ENCODE data around the gene LRP1B.

The LRP1B gene

DNA sequence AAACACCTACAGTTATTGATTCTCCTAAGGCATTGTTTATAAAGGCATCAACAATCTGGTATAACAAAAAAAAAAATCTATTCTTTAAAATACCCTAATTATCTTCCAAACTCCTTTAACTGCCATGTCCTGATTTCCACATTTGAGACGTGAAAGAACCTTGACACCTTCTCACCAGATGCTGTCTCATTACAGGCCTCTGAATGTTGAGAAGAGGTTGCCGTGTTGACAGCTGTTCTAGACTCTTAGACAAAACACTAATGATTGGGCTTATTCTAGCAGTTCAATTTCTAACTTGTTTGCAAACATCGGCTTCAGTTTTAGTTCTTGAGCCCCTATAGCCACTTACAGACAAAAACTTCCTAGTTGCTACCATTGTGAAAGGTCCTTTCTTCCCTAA lies 988.8 kb downstream of the LRP1B start:
- no peaks in the 10 kb centered on the region for H3K79me2 ChIP-seq (ENCODE audit: control insufficient read depth, insufficient read depth, low read length)
- no peak overlapping the region for H2AK5ac ChIP-seq (ENCODE audit: low read length)
- H4K8ac ChIP-seq (ENCODE audit: low read depth, low read length), result no peak overlapping the region
- H4K5ac ChIP-seq (ENCODE audit: low read length), result no peak overlapping the region
- H3K4me2 ChIP-seq (ENCODE audit: low read length), result no peak overlapping the region
- H3K9ac ChIP-seq (ENCODE audit: low read length), result no peak overlapping the region
- H2BK5ac ChIP-seq (ENCODE audit: low read length), result no peak overlapping the region
- H3K4me1 ChIP-seq (ENCODE audit: control insufficient read depth, low read depth, low read length), result no peaks in the 10 kb centered on the region
- H3K18ac ChIP-seq (ENCODE audit: low read length), result no peak overlapping the region
- no peak overlapping the region for H3K4me3 ChIP-seq (ENCODE audit: low read length)
- no peak overlapping the region for H3K56ac ChIP-seq (ENCODE audit: low read length)
- no peaks in the 10 kb centered on the region for H3K36me3 ChIP-seq (ENCODE audit: control insufficient read depth, insufficient read depth, low read length)
- no peak overlapping the region for H3K23ac ChIP-seq (ENCODE audit: low read length)
- H3K79me1 ChIP-seq (ENCODE audit: low read length), result no peaks in the 10 kb centered on the region
- no peak overlapping the region for H2BK15ac ChIP-seq (replicated peaks; ENCODE audit: low read depth)
- WGBS (ENCODE audit: extremely low coverage, insufficient coverage, low lambda C conversion rate), result no CpG with 5 or more reads among the region's 3 CpGs
- H3K4ac ChIP-seq (ENCODE audit: low read depth, low read length), result no peak overlapping the region
- H3K27ac ChIP-seq (ENCODE audit: low read depth, low read length), result no peak overlapping the region
- H3K27me3 ChIP-seq (ENCODE audit: insufficient read depth, low read length, poor library complexity), result no peaks in the 10 kb centered on the region
- no peak for DNase-seq
- no peak overlapping the region for H2BK120ac ChIP-seq (ENCODE audit: low read depth, low read length)

DNA sequence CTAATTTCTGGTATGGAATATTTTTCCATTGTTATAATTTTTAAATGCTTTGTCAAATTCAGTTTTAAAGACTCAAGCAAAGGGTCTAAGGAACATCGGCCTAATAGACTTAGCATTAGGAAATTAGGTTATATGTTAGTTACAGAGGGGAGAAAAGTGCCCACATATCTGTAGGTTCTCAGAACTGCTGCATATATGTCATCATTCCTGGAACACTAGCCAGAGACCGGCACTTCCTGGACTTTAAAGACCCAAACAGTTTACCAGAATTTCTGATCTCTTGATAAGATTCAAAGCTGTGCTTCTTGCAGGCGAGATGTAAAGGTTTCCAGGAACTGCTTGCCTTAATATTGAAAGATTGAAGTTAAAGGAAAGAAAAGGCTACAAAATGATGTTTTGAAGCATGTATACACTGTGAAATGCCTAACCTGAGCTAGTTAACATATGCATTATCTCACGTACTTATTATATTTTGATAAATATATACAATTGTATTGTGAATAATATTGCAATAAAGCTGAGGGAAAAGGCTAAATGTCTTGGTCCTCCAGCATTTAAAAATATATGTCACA lies 993.6 kb downstream of the LRP1B start:
- DNase-seq, result no peak
- Histone ChIP-seq H3K36me3 (ENCODE audit: control insufficient read depth, insufficient read depth, low read length) (no peaks in the 10 kb centered on the region), H3K4me3 (ENCODE audit: low read length) (no peak overlapping the region), H3K4me2 (ENCODE audit: low read length) (no peak overlapping the region), H2BK120ac (ENCODE audit: low read depth, low read length) (no peak overlapping the region), H3K23ac (ENCODE audit: low read length) (no peak overlapping the region), H3K4ac (ENCODE audit: low read depth, low read length) (no peak overlapping the region), H3K18ac (ENCODE audit: low read length) (no peak overlapping the region), H4K8ac (ENCODE audit: low read depth, low read length) (no peak overlapping the region), H3K56ac (ENCODE audit: low read length) (no peak overlapping the region), H3K27ac (ENCODE audit: low read depth, low read length) (no peak overlapping the region), H3K79me2 (ENCODE audit: control insufficient read depth, insufficient read depth, low read length) (no peaks in the 10 kb centered on the region), H3K9ac (ENCODE audit: low read length) (no peak overlapping the region), H4K5ac (ENCODE audit: low read length) (no peak overlapping the region), H2BK15ac (replicated peaks; ENCODE audit: low read depth) (no peak overlapping the region), H2BK5ac (ENCODE audit: low read length) (no peak overlapping the region), H2AK5ac (ENCODE audit: low read length) (no peak overlapping the region), H3K79me1 (ENCODE audit: low read length) (no peaks in the 10 kb centered on the region), H3K4me1 (ENCODE audit: control insufficient read depth, low read depth, low read length) (no peaks in the 10 kb centered on the region), H3K27me3 (ENCODE audit: insufficient read depth, low read length, poor library complexity) (no peaks in the 10 kb centered on the region)
- no CpG with 5 or more reads among the region's 4 CpGs for WGBS (ENCODE audit: extremely low coverage, insufficient coverage, low lambda C conversion rate)

DNA sequence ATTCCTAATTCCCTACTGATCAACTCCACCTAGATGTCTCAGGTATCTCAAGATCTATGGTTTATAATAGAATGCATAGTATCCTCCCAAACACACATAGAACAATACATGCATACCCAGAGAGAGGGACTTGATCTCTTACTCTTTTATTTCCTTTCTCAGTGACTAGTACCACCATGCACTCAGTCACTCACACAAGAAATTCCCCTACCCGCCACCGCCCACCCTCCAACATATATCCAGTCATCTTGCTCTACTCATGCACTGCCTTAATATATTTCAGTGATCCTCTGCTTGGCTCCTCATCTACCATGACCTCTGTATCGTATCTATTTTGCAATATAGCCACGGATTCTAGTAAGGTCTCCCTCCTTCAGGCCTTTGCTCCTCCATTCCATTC lies 996.9 kb downstream of the LRP1B start:
- Histone ChIP-seq H4K8ac (ENCODE audit: low read depth, low read length) (no peak overlapping the region), H3K4me3 (ENCODE audit: low read length) (no peak overlapping the region), H3K4ac (ENCODE audit: low read depth, low read length) (no peak overlapping the region), H3K9ac (ENCODE audit: low read length) (no peak overlapping the region), H3K56ac (ENCODE audit: low read length) (no peak overlapping the region), H3K18ac (ENCODE audit: low read length) (no peak overlapping the region), H3K27ac (ENCODE audit: low read depth, low read length) (no peak overlapping the region), H2BK120ac (ENCODE audit: low read depth, low read length) (no peak overlapping the region), H3K36me3 (ENCODE audit: control insufficient read depth, insufficient read depth, low read length) (no peaks in the 10 kb centered on the region), H3K79me1 (ENCODE audit: low read length) (no peaks in the 10 kb centered on the region), H3K4me2 (ENCODE audit: low read length) (no peak overlapping the region), H4K5ac (ENCODE audit: low read length) (no peak overlapping the region), H2AK5ac (ENCODE audit: low read length) (no peak overlapping the region), H3K4me1 (ENCODE audit: control insufficient read depth, low read depth, low read length) (no peaks in the 10 kb centered on the region), H3K27me3 (ENCODE audit: insufficient read depth, low read length, poor library complexity) (no peaks in the 10 kb centered on the region), H2BK5ac (ENCODE audit: low read length) (no peak overlapping the region), H3K23ac (ENCODE audit: low read length) (no peak overlapping the region), H2BK15ac (replicated peaks; ENCODE audit: low read depth) (no peak overlapping the region), H3K79me2 (ENCODE audit: control insufficient read depth, insufficient read depth, low read length) (no peaks in the 10 kb centered on the region)
- DNase-seq, result no peak
- WGBS (ENCODE audit: extremely low coverage, insufficient coverage, low lambda C conversion rate), result no CpG with 5 or more reads among the region's 4 CpGs

DNA sequence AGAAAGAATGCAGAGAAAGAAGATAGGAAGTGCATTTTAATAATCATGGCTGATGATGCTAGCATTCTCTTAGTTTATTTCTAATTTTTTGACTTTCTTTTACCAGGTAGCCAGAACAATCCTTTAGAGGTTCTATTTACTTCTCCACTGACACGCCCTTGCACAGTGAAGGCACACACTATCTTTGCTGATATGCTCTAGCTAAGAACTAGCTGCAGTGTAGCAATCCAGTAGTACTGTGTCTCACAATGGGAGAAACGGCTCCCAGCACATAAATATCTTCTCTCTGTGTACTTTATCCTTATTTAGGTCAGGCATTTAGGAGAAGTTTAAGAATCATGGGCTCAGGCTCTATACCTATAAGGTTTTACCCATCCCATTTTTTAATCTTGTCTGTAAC lies 1005.4 kb downstream of the LRP1B start:
- Histone ChIP-seq H3K56ac (ENCODE audit: low read length) (no peak overlapping the region), H3K79me2 (ENCODE audit: control insufficient read depth, insufficient read depth, low read length) (no peaks in the 10 kb centered on the region), H4K8ac (ENCODE audit: low read depth, low read length) (no peak overlapping the region), H3K23ac (ENCODE audit: low read length) (no peak overlapping the region), H3K4me2 (ENCODE audit: low read length) (no peak overlapping the region), H2BK5ac (ENCODE audit: low read length) (no peak overlapping the region), H3K27me3 (ENCODE audit: insufficient read depth, low read length, poor library complexity) (no peaks in the 10 kb centered on the region), H3K27ac (ENCODE audit: low read depth, low read length) (no peak overlapping the region), H3K18ac (ENCODE audit: low read length) (no peak overlapping the region), H3K36me3 (ENCODE audit: control insufficient read depth, insufficient read depth, low read length) (no peaks in the 10 kb centered on the region), H2BK120ac (ENCODE audit: low read depth, low read length) (no peak overlapping the region), H3K4me1 (ENCODE audit: control insufficient read depth, low read depth, low read length) (no peaks in the 10 kb centered on the region), H3K4me3 (ENCODE audit: low read length) (no peak overlapping the region), H2BK15ac (replicated peaks; ENCODE audit: low read depth) (no peak overlapping the region), H4K5ac (ENCODE audit: low read length) (no peak overlapping the region), H3K79me1 (ENCODE audit: low read length) (no peaks in the 10 kb centered on the region), H3K4ac (ENCODE audit: low read depth, low read length) (no peak overlapping the region), H2AK5ac (ENCODE audit: low read length) (no peak overlapping the region), H3K9ac (ENCODE audit: low read length) (no peak overlapping the region)
- WGBS (ENCODE audit: extremely low coverage, insufficient coverage, low lambda C conversion rate), result no CpG with 5 or more reads among the region's 2 CpGs
- DNase-seq, result no peak

DNA sequence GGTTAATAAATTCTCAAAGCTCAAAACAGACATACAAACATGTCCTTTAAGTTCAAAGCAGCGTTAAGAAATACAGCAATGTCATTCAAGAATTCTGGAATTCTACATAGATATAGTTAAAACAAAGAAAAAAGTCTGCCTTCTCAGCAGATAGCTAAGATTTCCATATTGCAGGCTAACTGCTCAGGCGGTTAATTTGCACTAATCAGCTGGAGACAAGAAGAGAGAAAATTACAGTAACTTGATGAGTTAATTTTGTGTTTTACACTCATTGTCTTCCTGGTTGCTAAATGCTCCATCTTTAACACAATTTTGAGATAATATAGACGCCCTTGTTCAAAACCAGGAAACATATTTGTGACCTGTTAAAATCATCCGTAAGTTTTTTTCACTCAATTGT lies 1012.0 kb downstream of the LRP1B start:
- H2AK5ac ChIP-seq (ENCODE audit: low read length), result no peak overlapping the region
- H3K4ac ChIP-seq (ENCODE audit: low read depth, low read length), result no peak overlapping the region
- H2BK5ac ChIP-seq (ENCODE audit: low read length), result no peak overlapping the region
- no peaks in the 10 kb centered on the region for H3K79me1 ChIP-seq (ENCODE audit: low read length)
- no peak overlapping the region for H3K4me3 ChIP-seq (ENCODE audit: low read length)
- no peaks in the 10 kb centered on the region for H3K36me3 ChIP-seq (ENCODE audit: control insufficient read depth, insufficient read depth, low read length)
- no peak overlapping the region for H3K4me2 ChIP-seq (ENCODE audit: low read length)
- H3K27me3 ChIP-seq (ENCODE audit: insufficient read depth, low read length, poor library complexity), result no peaks in the 10 kb centered on the region
- H3K79me2 ChIP-seq (ENCODE audit: control insufficient read depth, insufficient read depth, low read length), result no peaks in the 10 kb centered on the region
- no peak overlapping the region for H3K9ac ChIP-seq (ENCODE audit: low read length)
- H3K18ac ChIP-seq (ENCODE audit: low read length), result no peak overlapping the region
- no peak overlapping the region for H2BK120ac ChIP-seq (ENCODE audit: low read depth, low read length)
- no peak overlapping the region for H4K8ac ChIP-seq (ENCODE audit: low read depth, low read length)
- H3K4me1 ChIP-seq (ENCODE audit: control insufficient read depth, low read depth, low read length), result no peaks in the 10 kb centered on the region
- H4K5ac ChIP-seq (ENCODE audit: low read length), result no peak overlapping the region
- H3K27ac ChIP-seq (ENCODE audit: low read depth, low read length), result no peak overlapping the region
- H3K56ac ChIP-seq (ENCODE audit: low read length), result no peak overlapping the region
- no CpG with 5 or more reads among the region's 4 CpGs for WGBS (ENCODE audit: extremely low coverage, insufficient coverage, low lambda C conversion rate)
- DNase-seq, result no peak
- no peak overlapping the region for H2BK15ac ChIP-seq (replicated peaks; ENCODE audit: low read depth)
- H3K23ac ChIP-seq (ENCODE audit: low read length), result no peak overlapping the region

DNA sequence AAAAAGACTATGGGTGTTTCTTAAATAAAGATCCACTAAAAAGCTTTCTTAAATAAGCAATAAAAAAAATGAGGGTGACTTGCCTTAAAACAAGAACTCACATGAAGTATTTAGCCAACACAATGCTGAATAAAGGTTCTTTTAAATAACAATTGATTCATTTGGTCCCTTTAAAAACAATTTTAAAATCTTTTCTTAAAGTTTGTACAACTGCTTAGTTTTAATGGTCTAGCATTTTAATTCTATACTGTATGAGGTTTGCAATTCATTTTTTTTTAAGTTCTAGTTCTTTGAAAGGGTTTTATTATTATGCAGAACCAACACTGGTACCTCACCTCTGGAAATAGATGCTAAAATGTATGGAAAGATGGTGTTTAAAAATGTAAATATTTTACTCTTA lies 1017.5 kb downstream of the LRP1B start:
- H3K27ac ChIP-seq (ENCODE audit: low read depth, low read length), result no peak overlapping the region
- no peak overlapping the region for H3K4me2 ChIP-seq (ENCODE audit: low read length)
- no peak overlapping the region for H3K56ac ChIP-seq (ENCODE audit: low read length)
- no peak overlapping the region for H4K5ac ChIP-seq (ENCODE audit: low read length)
- no peaks in the 10 kb centered on the region for H3K79me1 ChIP-seq (ENCODE audit: low read length)
- H3K23ac ChIP-seq (ENCODE audit: low read length), result no peak overlapping the region
- H4K8ac ChIP-seq (ENCODE audit: low read depth, low read length), result no peak overlapping the region
- H3K9ac ChIP-seq (ENCODE audit: low read length), result no peak overlapping the region
- no peaks in the 10 kb centered on the region for H3K79me2 ChIP-seq (ENCODE audit: control insufficient read depth, insufficient read depth, low read length)
- DNase-seq, result no peak
- no peak overlapping the region for H2BK120ac ChIP-seq (ENCODE audit: low read depth, low read length)
- no peak overlapping the region for H2AK5ac ChIP-seq (ENCODE audit: low read length)
- no peaks in the 10 kb centered on the region for H3K36me3 ChIP-seq (ENCODE audit: control insufficient read depth, insufficient read depth, low read length)
- H3K18ac ChIP-seq (ENCODE audit: low read length), result no peak overlapping the region
- no peaks in the 10 kb centered on the region for H3K4me1 ChIP-seq (ENCODE audit: control insufficient read depth, low read depth, low read length)
- H3K27me3 ChIP-seq (ENCODE audit: insufficient read depth, low read length, poor library complexity), result no peaks in the 10 kb centered on the region
- no peak overlapping the region for H3K4me3 ChIP-seq (ENCODE audit: low read length)
- H2BK15ac ChIP-seq (replicated peaks; ENCODE audit: low read depth), result no peak overlapping the region
- H2BK5ac ChIP-seq (ENCODE audit: low read length), result no peak overlapping the region
- no peak overlapping the region for H3K4ac ChIP-seq (ENCODE audit: low read depth, low read length)
